Activated CD4-positive, alpha-beta T cell treated with anti-CD3 and anti-CD28 coated beads, Interleukin-2, Interleukin-6, amounts not matched to agents 100 ng/mL and 50 ng/mL, durations not matched to agents 16 hours and 8 hours (primary cell): ENCODE results near the gene DHX30.
"Not testable (repeated sequence)": the region's sequence is repeated elsewhere in the genome, so short reads cannot be mapped to it uniquely, and the experiment has no call there.

Source experiments
- DNase-seq: peaks from one replicate; pipeline ENCODE4 v3.0.0-alpha.2; 2020

The DHX30 gene

GRCh38 chr3:47885168-47885567, 82.2 kb downstream of the DHX30 start:
- DNase-seq = no peak

- DNase-seq = not testable (repeated sequence)
Measured at GRCh38 chr3:47887991-47888390, 85.1 kb downstream of the DHX30 start.

DNA sequence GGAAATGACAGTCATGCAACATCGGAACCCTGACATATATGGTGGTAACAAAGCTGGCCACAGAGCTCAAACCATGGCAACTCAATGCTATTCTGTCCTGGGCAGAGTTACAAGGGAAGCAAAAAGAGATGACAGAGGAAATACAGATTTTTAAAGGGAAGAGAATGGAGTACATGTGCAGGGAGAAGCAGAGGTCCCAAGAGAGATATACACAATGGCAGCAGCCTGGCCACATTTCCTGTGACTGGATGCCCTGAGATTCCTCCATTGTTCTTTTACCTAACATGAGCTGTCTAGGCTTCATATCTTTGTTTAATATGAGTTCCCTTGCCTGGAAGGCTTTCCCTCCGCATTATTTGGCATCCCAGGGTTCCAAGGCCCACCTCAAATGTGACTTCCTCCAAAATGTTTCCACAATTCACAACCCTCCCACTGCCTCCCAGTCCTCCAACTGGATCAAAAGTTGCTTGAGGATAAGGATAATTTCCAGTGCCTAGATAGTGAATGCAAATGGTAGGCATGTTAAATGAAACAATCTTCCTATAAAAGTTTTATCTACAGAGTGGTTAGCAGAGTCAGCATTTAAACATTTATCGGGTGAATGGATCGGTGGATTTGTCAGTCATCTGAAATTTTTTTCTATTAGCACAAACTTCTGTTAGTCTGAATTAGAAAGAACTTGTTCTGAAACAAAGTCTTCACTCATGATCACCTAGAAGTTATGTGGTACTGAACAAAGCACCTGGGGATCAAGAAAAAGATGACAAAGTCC, 86.2 kb downstream of the DHX30 start:
- DNase-seq = no peak

GRCh38 chr3:47890126-47890827, 87.3 kb downstream of the DHX30 start:
- DNase-seq = no peak

DNA sequence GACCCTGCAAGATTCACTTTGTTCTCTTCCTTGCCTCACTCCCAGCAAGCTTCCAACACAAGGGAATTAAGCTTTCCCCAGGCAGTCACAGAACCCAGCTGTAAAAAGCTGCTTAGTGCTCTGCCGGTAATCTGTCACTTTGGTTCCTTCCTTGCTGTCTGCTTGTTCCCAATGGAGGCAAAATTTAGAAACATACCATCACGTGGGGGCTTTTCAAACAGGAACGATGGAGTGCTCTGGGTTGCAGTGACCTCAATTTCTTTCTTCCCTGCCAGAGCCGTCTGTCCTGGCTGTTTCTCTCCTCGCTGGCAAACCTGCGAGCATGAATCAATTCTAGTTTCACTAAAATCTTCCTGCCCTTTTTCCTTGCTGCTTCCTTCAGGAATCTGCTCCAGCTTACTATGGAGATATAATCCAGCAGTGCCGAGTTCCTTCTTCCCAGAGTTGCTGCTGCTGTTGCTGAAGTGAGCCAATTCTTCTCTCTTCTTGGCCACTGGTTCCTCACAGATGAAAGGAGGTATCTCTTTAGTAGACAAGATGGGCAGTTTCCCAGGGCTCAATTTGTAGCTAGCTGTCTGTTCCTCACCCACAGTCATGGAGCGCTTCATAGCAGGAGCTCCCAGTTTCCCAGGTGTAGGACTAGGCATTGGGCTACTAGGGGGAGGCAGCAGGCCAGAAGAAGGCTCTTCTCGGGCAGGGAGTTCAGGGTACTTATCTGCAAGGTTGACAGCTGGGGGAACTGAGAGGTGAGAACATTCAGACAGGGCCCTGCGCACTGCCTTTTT, 88.1 kb downstream of the DHX30 start:
- no peak for DNase-seq

GRCh38 chr3:47891613-47892005, 88.7 kb downstream of the DHX30 start:
- no peak for DNase-seq

DNA sequence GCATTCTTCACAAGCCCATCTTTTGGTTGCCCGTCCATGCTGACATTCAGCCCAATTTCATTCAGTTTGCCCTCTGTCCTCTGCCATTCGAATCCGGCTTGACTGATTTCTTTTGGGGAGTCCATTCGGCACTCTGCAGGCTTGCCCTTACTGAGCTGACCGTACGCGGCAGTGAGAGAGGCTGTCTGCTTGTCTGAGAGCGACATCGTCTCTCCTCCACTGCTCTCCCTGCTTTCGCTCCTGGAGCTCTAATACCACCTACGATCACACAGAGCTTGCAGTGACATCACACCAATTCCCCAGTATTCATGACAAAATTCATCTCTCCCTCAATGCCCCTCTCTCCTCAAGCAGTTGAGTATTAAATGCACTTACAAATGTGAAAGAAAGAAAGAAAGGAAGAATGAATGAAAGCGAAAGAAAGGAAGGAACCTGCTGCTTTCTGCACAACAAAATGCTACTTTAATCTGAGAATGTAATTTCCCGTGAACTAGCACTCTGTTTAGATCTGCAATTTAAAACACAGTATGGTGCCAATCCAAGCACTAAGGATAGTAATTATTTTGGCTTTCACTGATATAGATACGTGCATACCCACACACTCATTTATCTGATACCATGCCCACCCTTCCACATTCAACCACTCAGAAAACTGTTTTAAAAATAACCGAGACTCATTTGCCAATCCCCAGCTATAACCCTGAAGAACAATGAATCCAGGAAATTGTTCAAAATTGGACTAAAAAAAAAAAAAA, 89.5 kb downstream of the DHX30 start:
- DNase-seq = no peak

GRCh38 chr3:47895241-47895640, 92.3 kb downstream of the DHX30 start:
- DNase-seq = no peak

- no peak for DNase-seq
Measured at GRCh38 chr3:47896736-47897135, 93.8 kb downstream of the DHX30 start.

GRCh38 chr3:47897954-47898353, 95.0 kb downstream of the DHX30 start:
- DNase-seq = no peak

DNA sequence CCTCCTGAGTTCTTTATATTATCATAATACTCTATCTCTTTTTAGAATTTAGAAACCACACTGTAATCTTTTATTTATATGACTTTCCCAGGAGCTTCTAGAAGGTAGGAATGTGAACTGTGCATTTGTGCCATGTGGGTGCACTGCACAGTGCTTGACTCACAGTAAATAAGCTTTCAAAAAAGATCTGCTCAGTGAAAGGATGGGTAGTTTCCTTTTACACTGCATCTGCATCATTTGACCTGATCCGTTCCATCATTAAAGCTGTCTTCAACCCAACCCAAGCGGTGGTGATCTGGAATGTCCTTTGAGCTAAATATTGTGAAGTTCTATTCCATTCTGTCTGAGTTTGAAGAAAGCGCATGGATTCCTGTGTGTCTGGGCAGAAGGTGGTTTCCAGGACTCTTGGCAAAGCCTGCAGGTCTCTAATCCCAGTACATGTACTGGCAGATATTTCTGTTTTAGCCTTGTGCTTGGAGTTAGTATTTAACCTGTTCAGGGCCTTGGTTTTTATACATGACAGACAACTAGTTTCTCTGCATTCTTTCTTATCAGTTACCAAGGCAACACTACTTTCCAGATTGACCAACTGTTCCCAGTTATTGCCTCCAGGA, 96.7 kb downstream of the DHX30 start:
- DNase-seq = no peak
